Measurements from ENCODE around the gene VMP1.

The VMP1 gene

DNA sequence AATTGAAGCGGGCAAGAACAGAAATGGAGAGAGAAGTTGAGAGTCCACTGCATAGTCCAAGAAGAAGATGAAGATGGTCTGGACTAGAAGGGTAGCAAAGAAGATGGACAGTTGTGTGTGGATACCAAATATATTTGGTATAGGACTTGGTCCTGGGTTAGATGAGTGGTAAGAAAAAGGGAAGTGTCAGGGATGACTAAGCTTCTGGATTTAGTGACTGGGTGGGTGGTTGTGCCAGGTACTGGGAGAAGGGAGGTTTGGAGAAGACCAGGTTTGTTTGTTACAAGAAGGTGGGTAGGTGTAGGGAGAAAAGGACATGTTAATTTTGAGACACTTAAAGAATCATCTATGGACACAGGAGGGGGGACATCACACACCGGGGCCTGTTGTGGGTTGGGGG lies 5.4 kb downstream of the VMP1 start:
- no peaks in the 10 kb centered on the region for H3F3A ChIP-seq (ENCODE audit: control insufficient read depth, insufficient read depth)
- H3K4me2 ChIP-seq (ENCODE audit: low read length): no peak overlapping the region
- H3K36me3 ChIP-seq (ENCODE audit: control insufficient read depth, low read length): peaks cover under 1% of the 10 kb centered on the region; the same call in 1 of the 2 replicates

DNA sequence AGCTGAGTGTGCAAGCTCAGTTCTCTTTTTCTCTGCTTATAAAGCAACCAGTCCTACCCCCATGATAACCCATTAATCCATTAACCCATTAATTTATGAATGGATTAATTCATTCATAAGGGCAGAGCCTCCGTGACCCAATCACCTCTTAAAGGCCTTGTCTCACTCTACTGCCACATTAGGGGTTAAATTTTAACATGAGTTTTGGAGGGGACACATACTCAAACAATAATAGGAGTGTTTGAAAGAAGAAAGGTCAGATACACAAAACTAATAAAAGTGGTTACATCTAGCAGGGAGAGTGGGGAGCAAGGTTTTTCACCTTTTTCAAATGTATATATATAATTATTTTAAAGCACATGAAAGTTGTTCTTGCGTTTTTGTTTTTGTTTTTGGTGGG lies 6.8 kb downstream of the VMP1 start:
- no peaks in the 10 kb centered on the region for H3K9me3 ChIP-seq (ENCODE audit: control insufficient read depth, insufficient read depth, low read length)
- peaks cover 90% of the 10 kb centered on the region for H3K79me2 ChIP-seq (ENCODE audit: control insufficient read depth, low read length)
- H4K20me1 ChIP-seq (ENCODE audit: control insufficient read depth, insufficient read depth, low read depth, low read length): 0 out of 2 replicates have a peak, but pooled peaks cover 4% of the 10 kb centered on the region
- no peaks in the 10 kb centered on the region for H3F3A ChIP-seq (ENCODE audit: control insufficient read depth, insufficient read depth)
- H3K36me3 ChIP-seq (ENCODE audit: control insufficient read depth, low read length): no peaks in the 10 kb centered on the region
- H3K9me2 ChIP-seq (replicated peaks; ENCODE audit: control insufficient read depth, low read length): no peaks in the 10 kb centered on the region
- no peak overlapping the region for H3K4me3 ChIP-seq (ENCODE audit: low read length)
- TF ChIP-seq, protein P1, sequence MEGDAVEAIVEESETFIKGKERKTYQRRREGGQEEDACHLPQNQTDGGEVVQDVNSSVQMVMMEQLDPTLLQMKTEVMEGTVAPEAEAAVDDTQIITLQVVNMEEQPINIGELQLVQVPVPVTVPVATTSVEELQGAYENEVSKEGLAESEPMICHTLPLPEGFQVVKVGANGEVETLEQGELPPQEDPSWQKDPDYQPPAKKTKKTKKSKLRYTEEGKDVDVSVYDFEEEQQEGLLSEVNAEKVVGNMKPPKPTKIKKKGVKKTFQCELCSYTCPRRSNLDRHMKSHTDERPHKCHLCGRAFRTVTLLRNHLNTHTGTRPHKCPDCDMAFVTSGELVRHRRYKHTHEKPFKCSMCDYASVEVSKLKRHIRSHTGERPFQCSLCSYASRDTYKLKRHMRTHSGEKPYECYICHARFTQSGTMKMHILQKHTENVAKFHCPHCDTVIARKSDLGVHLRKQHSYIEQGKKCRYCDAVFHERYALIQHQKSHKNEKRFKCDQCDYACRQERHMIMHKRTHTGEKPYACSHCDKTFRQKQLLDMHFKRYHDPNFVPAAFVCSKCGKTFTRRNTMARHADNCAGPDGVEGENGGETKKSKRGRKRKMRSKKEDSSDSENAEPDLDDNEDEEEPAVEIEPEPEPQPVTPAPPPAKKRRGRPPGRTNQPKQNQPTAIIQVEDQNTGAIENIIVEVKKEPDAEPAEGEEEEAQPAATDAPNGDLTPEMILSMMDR (IDR thresholded peaks at IDR 0.05; ENCODE audit: low read depth, low read length, poor library complexity, severe bottlenecking): no peak
- no peak for TF ChIP-seq EZH2phosphoT487 (IDR thresholded peaks at IDR 0.05; ENCODE audit: borderline replicate concordance, low read length)
- H3K4me1 ChIP-seq (ENCODE audit: control insufficient read depth, low read length): peaks cover under 1% of the 10 kb centered on the region
- no peak overlapping the region for H3K27ac ChIP-seq (ENCODE audit: low read depth, low read length)
- H3K27me3 ChIP-seq (ENCODE audit: control insufficient read depth, low read length): no peaks in the 10 kb centered on the region
- H3K4me2 ChIP-seq (ENCODE audit: low read length): no peak overlapping the region

More for the DNA sequence above, 5.4 kb downstream of the VMP1 start:
- Histone ChIP-seq H3K4me3 (ENCODE audit: low read length) (no peak overlapping the region), H3K9me3 (ENCODE audit: control insufficient read depth, insufficient read depth, low read length) (no peaks in the 10 kb centered on the region), H3K4me1 (ENCODE audit: control insufficient read depth, low read length) (peaks cover 11% of the 10 kb centered on the region), H3K9me2 (replicated peaks; ENCODE audit: control insufficient read depth, low read length) (no peaks in the 10 kb centered on the region), H3K79me2 (ENCODE audit: control insufficient read depth, low read length) (peaks cover 93% of the 10 kb centered on the region), H4K20me1 (ENCODE audit: control insufficient read depth, insufficient read depth, low read depth, low read length) (0 out of 2 replicates have a peak, but pooled peaks cover 4% of the 10 kb centered on the region), H3K27ac (ENCODE audit: low read depth, low read length) (no peak overlapping the region), H3K27me3 (ENCODE audit: control insufficient read depth, low read length) (no peaks in the 10 kb centered on the region)
- TF ChIP-seq, protein P1 (IDR thresholded peaks at IDR 0.05; ENCODE audit: low read depth, low read length, poor library complexity, severe bottlenecking): no peak
- no peak for TF ChIP-seq EZH2phosphoT487 (IDR thresholded peaks at IDR 0.05; ENCODE audit: borderline replicate concordance, low read length)

DNA sequence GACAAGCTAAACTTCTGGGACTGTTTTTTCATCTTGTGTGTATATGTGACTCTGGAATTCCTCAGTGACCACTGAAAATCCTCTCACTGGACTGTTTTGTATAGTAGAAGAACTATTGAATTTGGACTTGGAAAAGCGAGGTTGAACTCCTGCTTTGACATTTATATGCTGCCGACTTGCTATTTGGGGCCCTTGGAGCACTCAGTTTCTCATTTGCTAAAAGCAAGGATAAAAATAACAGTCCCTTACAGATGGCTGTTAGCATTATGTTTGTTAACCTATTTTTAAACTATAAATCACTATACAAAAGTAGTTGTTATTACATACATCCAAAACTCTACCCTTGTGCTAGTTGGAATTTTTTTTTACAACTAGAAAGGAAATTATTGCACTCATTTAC lies 9.0 kb downstream of the VMP1 start:
- H3K9me2 ChIP-seq (replicated peaks; ENCODE audit: control insufficient read depth, low read length): no peaks in the 10 kb centered on the region
- no peak overlapping the region for H3K27ac ChIP-seq (ENCODE audit: low read depth, low read length)
- no peaks in the 10 kb centered on the region for H3F3A ChIP-seq (ENCODE audit: control insufficient read depth, insufficient read depth)
- H3K4me2 ChIP-seq (ENCODE audit: low read length): no peak overlapping the region
- no peaks in the 10 kb centered on the region for H3K36me3 ChIP-seq (ENCODE audit: control insufficient read depth, low read length)
- H3K4me1 ChIP-seq (ENCODE audit: control insufficient read depth, low read length): no peaks in the 10 kb centered on the region
- H3K9me3 ChIP-seq (ENCODE audit: control insufficient read depth, insufficient read depth, low read length): no peaks in the 10 kb centered on the region
- H3K79me2 ChIP-seq (ENCODE audit: control insufficient read depth, low read length): peaks cover 87% of the 10 kb centered on the region
- H3K4me3 ChIP-seq (ENCODE audit: low read length): no peak overlapping the region
- 0 out of 2 replicates have a peak, but pooled peaks cover 4% of the 10 kb centered on the region for H4K20me1 ChIP-seq (ENCODE audit: control insufficient read depth, insufficient read depth, low read depth, low read length)
- TF ChIP-seq, protein P1 (IDR thresholded peaks at IDR 0.05; ENCODE audit: low read depth, low read length, poor library complexity, severe bottlenecking): no peak
- TF ChIP-seq EZH2phosphoT487 (IDR thresholded peaks at IDR 0.05; ENCODE audit: borderline replicate concordance, low read length): no peak
- no peaks in the 10 kb centered on the region for H3K27me3 ChIP-seq (ENCODE audit: control insufficient read depth, low read length)
